HG03108 (cell line): ENCODE data around the gene LSM14B.

Source experiments
- ATAC-seq: cut with Tn5 transposase; IDR thresholded peaks from one replicate; pipeline ENCODE4 v1.9.1; 2021; ENCODE audit warnings: moderate library complexity; ENCODE audit not compliant: unreplicated experiment

The LSM14B gene

DNA sequence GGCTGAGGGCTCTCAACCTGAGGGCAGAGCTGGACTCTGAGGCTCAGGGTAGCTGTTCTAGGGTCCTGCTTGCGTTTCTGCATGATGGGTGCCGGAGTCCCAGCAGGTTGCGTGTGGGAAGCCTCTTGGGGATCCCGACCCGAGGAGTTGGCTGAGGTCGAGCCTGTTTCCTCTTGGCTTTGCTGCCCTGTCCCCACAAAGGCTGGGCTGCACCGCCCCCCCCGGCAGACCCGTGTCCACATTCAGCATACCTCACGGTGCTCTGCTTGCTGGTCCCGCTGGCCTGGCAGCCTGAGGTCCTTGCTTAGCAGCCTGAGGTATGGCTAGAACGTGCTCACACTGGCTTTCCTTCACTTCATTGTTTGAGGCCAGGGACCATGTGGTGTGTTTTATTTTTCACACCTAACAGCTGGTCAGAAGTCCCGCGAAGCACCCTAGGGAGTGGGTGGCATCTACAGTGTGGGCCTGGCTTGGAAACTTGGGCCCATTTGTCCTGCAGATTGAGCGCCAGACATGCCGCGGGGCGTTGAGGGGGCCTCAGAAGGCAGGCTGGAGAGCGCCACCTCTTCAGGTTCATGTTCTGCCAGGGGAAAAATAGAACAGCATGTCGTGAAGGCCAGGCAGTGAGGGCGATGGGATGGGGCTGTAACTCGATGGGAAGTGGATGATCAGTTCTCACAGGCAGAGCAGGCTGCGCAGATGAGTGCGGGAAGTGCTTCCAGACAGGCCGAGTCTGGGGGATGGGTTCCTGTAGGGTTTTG, 9.5 kb downstream of the LSM14B start:
- no peak for ATAC-seq

- ATAC-seq, result no peak
Observed at GRCh38 chr20:62132421-62132820, 10.1 kb downstream of the LSM14B start.

GRCh38 chr20:62133051-62133845, 11.0 kb downstream of the LSM14B start:
- ATAC-seq, result no peak

DNA sequence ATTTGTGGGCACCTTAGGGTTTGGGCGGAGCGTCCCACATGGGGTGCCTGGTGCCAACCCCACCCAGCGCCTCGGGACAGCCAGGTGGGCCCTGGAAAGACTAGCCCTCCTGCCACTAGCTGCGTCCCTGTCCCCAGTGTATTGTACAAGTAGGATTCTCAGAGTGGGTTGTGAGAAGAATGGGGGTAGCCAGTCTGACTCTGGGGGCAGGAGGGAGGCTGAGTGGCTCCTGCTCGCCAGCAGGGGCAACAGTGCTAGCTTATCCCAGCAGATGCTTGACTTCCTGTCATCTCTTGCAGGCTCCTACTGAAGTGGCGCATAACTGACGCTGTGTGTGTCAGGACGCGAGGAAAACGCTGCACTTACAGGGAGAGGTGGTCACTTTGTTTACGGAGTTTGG, 11.6 kb downstream of the LSM14B start:
- no peak for ATAC-seq

DNA sequence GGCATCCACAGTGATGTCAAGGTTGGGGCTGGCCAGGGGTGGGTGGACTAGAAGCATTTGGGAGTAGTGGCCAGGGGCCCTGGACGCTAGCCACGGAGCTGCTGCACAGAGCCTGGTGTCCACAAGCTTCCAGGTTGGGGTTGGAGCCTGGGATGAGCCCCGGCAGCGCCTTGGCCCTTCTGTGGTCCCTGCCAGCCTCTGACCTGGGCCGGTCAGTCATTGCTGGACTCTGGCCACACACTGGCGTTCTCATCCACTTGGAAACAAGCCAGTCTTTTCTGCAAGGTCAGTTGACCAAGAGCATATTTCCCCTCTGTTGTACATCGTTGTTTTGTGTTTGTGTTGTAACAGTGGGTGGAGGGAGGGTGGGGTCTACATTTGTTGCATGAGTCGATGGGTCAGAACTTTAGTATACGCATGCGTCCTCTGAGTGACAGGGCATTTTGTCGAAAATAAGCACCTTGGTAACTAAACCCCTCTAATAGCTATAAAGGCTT, 12.5 kb downstream of the LSM14B start:
- no peak for ATAC-seq

GRCh38 chr20:62135573-62136266, 13.4 kb downstream of the LSM14B start:
- no peak for ATAC-seq

DNA sequence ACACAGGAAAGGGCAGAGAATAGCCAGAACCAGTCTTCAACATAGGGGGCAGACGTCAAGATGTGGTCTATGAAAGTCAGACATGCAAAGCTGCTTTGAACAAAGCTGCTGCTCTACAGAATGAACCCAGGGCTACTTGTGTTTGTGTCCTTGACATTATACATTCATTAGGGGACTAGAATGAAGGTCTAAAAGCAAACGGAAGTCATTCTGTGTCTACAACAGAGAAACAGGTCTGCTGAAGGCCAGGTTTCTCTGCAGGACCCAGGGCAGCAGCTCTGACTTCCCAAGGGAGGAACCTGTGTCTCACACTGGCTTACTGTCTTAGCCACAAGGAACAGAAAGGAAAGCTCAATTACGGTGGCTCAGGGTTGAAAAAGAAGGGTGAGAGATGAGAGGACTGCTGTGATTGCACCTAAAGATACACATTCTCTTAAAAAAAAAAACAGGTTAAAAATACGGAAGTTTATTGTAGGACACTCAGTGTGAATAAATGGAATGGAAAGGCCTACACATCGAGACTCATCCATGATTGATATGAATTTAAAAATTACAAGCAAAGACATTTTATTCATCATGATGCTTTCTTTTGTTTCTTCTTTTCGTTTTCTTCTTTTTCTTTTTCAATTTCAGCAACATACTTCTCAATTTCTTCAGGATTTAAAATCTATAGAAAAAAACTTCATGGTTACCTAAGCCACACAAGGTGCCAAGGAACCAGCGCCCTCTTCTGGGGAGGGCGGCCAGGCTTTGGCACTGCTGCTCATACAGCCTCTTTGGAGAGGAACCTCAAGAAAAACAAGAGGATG, 14.2 kb downstream of the LSM14B start:
- ATAC-seq, result no peak

- ATAC-seq, result no peak
Observed at GRCh38 chr20:62137092-62137384, 14.8 kb downstream of the LSM14B start.

- ATAC-seq, result no peak
Observed at GRCh38 chr20:62137478-62138203, 15.4 kb downstream of the LSM14B start.

- no peak for ATAC-seq
Observed at GRCh38 chr20:62138204-62138543, 15.9 kb downstream of the LSM14B start.

DNA sequence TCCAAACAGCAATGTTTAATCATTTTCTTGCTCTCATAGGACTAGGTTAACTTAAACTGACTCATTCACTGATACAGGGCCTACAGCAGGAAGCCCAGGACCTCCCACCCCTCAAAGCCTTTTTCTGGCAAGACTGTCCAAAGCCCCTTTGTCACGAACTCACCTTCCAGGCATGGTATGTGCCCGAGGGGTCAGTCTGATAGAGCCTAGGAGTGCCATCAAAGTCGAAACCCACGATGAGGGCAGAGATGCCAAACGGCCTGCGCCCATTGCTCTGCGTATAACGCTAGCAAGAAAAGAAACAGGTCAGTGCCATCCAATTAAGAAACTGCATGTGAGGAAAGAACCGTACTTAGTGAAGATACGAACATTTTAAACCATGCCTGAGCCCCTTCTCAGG, 16.6 kb downstream of the LSM14B start:
- no peak for ATAC-seq

DNA sequence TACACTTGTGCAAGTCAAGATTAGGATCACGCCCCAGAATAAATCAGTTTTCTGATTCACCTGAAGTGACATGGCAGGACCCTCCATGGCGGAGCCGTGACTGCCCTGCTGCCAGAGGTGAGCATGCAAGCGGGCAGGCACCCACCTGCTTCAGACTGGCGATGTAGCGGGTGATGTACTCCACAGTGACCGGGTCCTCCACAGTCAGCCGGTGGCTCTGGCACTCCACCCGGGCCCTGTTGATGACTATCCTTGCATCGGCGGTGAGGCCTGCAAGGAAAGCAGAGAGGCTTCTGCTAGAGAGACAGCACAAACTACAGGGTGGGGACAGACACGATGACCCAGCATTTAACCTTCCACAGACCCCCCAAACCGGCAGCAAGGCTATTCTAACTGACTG, 17.4 kb downstream of the LSM14B start:
- no peak for ATAC-seq

DNA sequence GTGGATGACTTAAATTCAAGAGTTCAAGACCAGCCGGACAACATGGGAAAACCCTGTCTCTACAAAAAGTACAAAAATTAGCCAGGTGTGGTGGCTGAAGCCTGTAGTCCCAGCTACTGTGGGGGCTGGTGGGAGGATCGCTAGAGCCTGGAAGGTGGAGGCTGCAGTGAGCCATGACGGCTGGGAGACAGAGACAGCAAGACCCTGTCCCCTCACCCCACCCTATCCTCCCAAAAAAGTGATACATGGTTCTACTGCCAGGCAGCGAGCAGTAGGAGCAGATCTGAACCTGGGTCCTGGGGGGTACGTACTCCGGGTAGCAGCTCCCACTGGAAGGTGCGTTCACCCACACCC, 18.7 kb downstream of the LSM14B start:
- ATAC-seq, result no peak

- ATAC-seq, result no peak
Observed at GRCh38 chr20:62141397-62142251, 19.3 kb downstream of the LSM14B start.

DNA sequence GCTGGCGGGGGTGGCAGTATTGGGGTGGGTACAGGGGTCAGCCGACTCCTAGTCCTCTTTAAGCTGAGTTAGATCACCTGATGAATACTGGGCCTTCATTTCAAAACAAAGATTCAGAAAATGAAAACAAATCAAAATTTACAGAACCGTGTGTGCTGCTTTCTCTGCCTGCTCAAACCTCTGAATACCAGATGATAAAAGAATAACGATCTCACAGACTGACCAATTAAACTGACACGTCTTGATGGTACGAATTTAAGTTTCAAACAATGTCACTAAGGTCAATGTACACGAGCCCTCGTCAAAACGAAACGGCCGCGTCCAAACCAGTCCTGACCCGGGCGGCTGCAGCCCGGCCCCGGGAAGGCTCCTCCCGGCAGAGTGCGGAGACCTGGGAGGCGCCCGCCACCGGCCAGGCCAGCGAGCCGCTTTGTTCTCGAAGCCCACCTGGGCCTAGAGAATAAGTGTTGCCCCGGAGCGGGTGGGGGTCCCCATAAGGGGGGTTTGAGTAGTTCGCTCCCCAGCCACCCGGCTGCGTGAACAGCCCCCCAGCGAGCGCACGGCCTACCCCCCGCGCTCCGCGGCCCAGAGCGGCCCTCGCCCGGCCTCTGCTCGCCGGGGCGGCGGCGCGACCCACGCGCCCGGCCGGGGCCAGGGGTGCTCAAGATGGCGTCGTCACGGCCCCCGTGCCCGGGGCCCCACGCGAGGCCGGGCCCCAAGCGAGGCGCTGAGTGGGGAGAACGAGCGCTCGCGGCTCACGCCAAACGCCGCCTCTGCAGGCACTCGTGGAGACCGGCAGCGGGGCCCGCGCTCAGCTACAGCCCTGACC, 20.2 kb downstream of the LSM14B start:
- ATAC-seq, result peak; percentile 15

GRCh38 chr20:62143081-62143956, 21.0 kb downstream of the LSM14B start, which contains the start of the genes PSMA7 and SS18L1:
TSS of gene PSMA7 (minus strand) at chr20:62143394. CDS start at chr20:62143303, 91 bp downstream.
TSS of gene SS18L1 (plus strand) at chr20:62143769. CDS start at chr20:62143821, 52 bp downstream.
- peak; percentile 71 for ATAC-seq
